Measurements from ENCODE around the gene CDH23.

The CDH23 gene

GRCh38 chr10:71513936-71514335, 117.2 kb downstream of the CDH23 start:
- Histone ChIP-seq H3K9me2 (replicated peaks; ENCODE audit: insufficient read depth, low read length) (no peaks in the 10 kb centered on the region), H3K27me3 (replicated peaks; ENCODE audit: insufficient read depth, low read length) (peaks cover 40% of the 10 kb centered on the region), H3K9ac (ENCODE audit: low read length) (no peak overlapping the region), H3K4me3 (ENCODE audit: low read length) (no peak overlapping the region), H3K4me1 (ENCODE audit: low read length) (no peaks in the 10 kb centered on the region), H2AFZ (ENCODE audit: low read length) (no peak overlapping the region), H3K9me3 (replicated peaks; ENCODE audit: insufficient read depth, low read length) (no peaks in the 10 kb centered on the region), H3K79me2 (ENCODE audit: low read length) (no peaks in the 10 kb centered on the region), H3K36me3 (replicated peaks; ENCODE audit: insufficient read depth, low read length) (no peaks in the 10 kb centered on the region), H3F3A (ENCODE audit: insufficient read depth, low read length) (no peaks in the 10 kb centered on the region), H4K20me1 (ENCODE audit: insufficient read depth, low read length) (no peaks in the 10 kb centered on the region), H3K4me2 (ENCODE audit: low read depth, low read length) (no peak overlapping the region), H3K27ac (ENCODE audit: low read length) (no peak overlapping the region)
- TF ChIP-seq CTCF (IDR thresholded peaks at IDR 0.05; ENCODE audit: low read length) (no peak), EZH2phosphoT487 (IDR thresholded peaks at IDR 0.05; ENCODE audit: low read length) (no peak), EZH2 (optimal IDR thresholded peaks at IDR 0.05; ENCODE audit: low read depth, low read length) (no peak)
- no peak for DNase-seq

- no peak for DNase-seq
- H3K9me3 ChIP-seq (replicated peaks; ENCODE audit: insufficient read depth, low read length): no peaks in the 10 kb centered on the region
- no peak overlapping the region for H3K27ac ChIP-seq (ENCODE audit: low read length)
- H4K20me1 ChIP-seq (ENCODE audit: insufficient read depth, low read length): no peaks in the 10 kb centered on the region
- H3K27me3 ChIP-seq (replicated peaks; ENCODE audit: insufficient read depth, low read length): peaks cover 31% of the 10 kb centered on the region
- no peak overlapping the region for H3K4me2 ChIP-seq (ENCODE audit: low read depth, low read length)
- no peaks in the 10 kb centered on the region for H3K9me2 ChIP-seq (replicated peaks; ENCODE audit: insufficient read depth, low read length)
- H3K79me2 ChIP-seq (ENCODE audit: low read length): no peaks in the 10 kb centered on the region
- H3K4me3 ChIP-seq (ENCODE audit: low read length): no peak overlapping the region
- H3K9ac ChIP-seq (ENCODE audit: low read length): no peak overlapping the region
- no peaks in the 10 kb centered on the region for H3F3A ChIP-seq (ENCODE audit: insufficient read depth, low read length)
- no peaks in the 10 kb centered on the region for H3K36me3 ChIP-seq (replicated peaks; ENCODE audit: insufficient read depth, low read length)
- H3K4me1 ChIP-seq (ENCODE audit: low read length): no peaks in the 10 kb centered on the region
- TF ChIP-seq EZH2 (optimal IDR thresholded peaks at IDR 0.05; ENCODE audit: low read depth, low read length) (no peak), CTCF (IDR thresholded peaks at IDR 0.05; ENCODE audit: low read length) (no peak), EZH2phosphoT487 (IDR thresholded peaks at IDR 0.05; ENCODE audit: low read length) (no peak)
- H2AFZ ChIP-seq (ENCODE audit: low read length): no peak overlapping the region
These were observed 118.9 kb downstream of the CDH23 start for GRCh38 chr10:71515531-71516172.

GRCh38 chr10:71516890-71517289, 120.2 kb downstream of the CDH23 start:
- Histone ChIP-seq H4K20me1 (ENCODE audit: insufficient read depth, low read length) (no peaks in the 10 kb centered on the region), H3K27me3 (replicated peaks; ENCODE audit: insufficient read depth, low read length) (peaks cover 32% of the 10 kb centered on the region), H3K4me1 (ENCODE audit: low read length) (no peaks in the 10 kb centered on the region), H3K4me3 (ENCODE audit: low read length) (no peak overlapping the region), H2AFZ (ENCODE audit: low read length) (no peak overlapping the region), H3K9ac (ENCODE audit: low read length) (no peak overlapping the region), H3F3A (ENCODE audit: insufficient read depth, low read length) (no peaks in the 10 kb centered on the region), H3K79me2 (ENCODE audit: low read length) (no peaks in the 10 kb centered on the region), H3K9me2 (replicated peaks; ENCODE audit: insufficient read depth, low read length) (no peaks in the 10 kb centered on the region), H3K9me3 (replicated peaks; ENCODE audit: insufficient read depth, low read length) (no peaks in the 10 kb centered on the region), H3K27ac (ENCODE audit: low read length) (no peak overlapping the region), H3K36me3 (replicated peaks; ENCODE audit: insufficient read depth, low read length) (no peaks in the 10 kb centered on the region), H3K4me2 (ENCODE audit: low read depth, low read length) (no peak overlapping the region)
- TF ChIP-seq EZH2phosphoT487 (IDR thresholded peaks at IDR 0.05; ENCODE audit: low read length) (no peak), CTCF (IDR thresholded peaks at IDR 0.05; ENCODE audit: low read length) (no peak), EZH2 (optimal IDR thresholded peaks at IDR 0.05; ENCODE audit: low read depth, low read length) (no peak)
- DNase-seq: no peak

Measured in MM.1S (cell line).